AG09319 (cell line): ENCODE results near the gene RABEP2.

Source experiments
- DNase-seq: peaks from one replicate; pipeline ENCODE4 v3.0.0-alpha.2; 2010; ENCODE audit warnings: low read depth; ENCODE audit errors: extremely low read depth
- CTCF ChIP-seq: IDR thresholded peaks from 2 replicates; pipeline ENCODE4 v1.5.1; 2011; ENCODE audit warnings: low read depth, mild to moderate bottlenecking, inconsistent platforms, low read length, moderate library complexity

The RABEP2 gene

GRCh38 chr16:28878083-28878926, 46.7 kb downstream of the RABEP2 start, which contains the start of gene ATP2A1:
Gene ATP2A1, plus strand, starts transcription at chr16:28878488. Its CDS starts 184 bp downstream, at chr16:28878672.
- TF ChIP-seq CTCF = no peak
- DNase-seq = no peak

- no peak for DNase-seq
- no peak for TF ChIP-seq CTCF
Measured at GRCh38 chr16:28877655-28878000, 47.4 kb downstream of the RABEP2 start.

- DNase-seq = no peak
- TF ChIP-seq CTCF = no peak
Measured at GRCh38 chr16:28876973-28877654, 47.9 kb downstream of the RABEP2 start.

GRCh38 chr16:28876019-28876659, 48.9 kb downstream of the RABEP2 start:
- no peak for TF ChIP-seq CTCF

GRCh38 chr16:28875134-28876018, 49.7 kb downstream of the RABEP2 start:
- no peak for DNase-seq
- TF ChIP-seq CTCF = no peak; the same call in 1 of the 2 replicates

More at GRCh38 chr16:28876019-28876659, 48.9 kb downstream of the RABEP2 start:
- no peak for DNase-seq

GRCh38 chr16:28874406-28874805, 50.6 kb downstream of the RABEP2 start:
- DNase-seq = no peak
- no peak for TF ChIP-seq CTCF
